Lung (tissue), 12 donors: ENCODE data around the gene TMEM244. TPM values are rescaled to one million over a fixed set of nuclear protein-coding genes. Genes with fewer than 3 reads are reported as not detected.

Experiments used
- ATAC-seq: fragments of 200-7000 bp; cut with Tn5 transposase; one replicate; pipeline ENCODE4 v1.9.1; 2020; ENCODE audit warnings: moderate number of reproducible peaks; ENCODE audit not compliant: insufficient read depth, low FRiP score
- DNase-seq, 3 donors: peaks; one replicate each; pipeline ENCODE4 v3.0.0-alpha.2; 2013 to 2017
- H3K27ac ChIP-seq, 2 donors: one replicate each; pipeline ENCODE4 v1.5.1; 2013; ENCODE audit warnings: mild to moderate bottlenecking in 2 of 2, moderate library complexity in 2 of 2, control low read depth in 1 of 2, inconsistent platforms in 1 of 2, low read depth in 1 of 2, low read length in 1 of 2
- H3K27me3 ChIP-seq, 3 donors: one replicate each; pipeline ENCODE4 v1.5.1; 2013; ENCODE audit warnings: low read length in 2 of 3; ENCODE audit not compliant: control insufficient read depth in 3 of 3, insufficient read depth in 3 of 3
- H3K36me3 ChIP-seq, 4 donors: one replicate each; pipeline ENCODE4 v1.5.1; 2013; ENCODE audit warnings: low read length in 4 of 4, mild to moderate bottlenecking in 1 of 4, moderate library complexity in 1 of 4; ENCODE audit not compliant: control insufficient read depth in 4 of 4, insufficient read depth in 4 of 4
- H3K4me1 ChIP-seq, 5 donors: one replicate each; pipeline ENCODE4 v1.5.1; 2013; ENCODE audit warnings: low read length in 5 of 5, mild to moderate bottlenecking in 2 of 5, moderate library complexity in 1 of 5; ENCODE audit not compliant: control insufficient read depth in 5 of 5, insufficient read depth in 5 of 5
- H3K4me3 ChIP-seq: one replicate; pipeline ENCODE4 v1.5.1; 2013; ENCODE audit warnings: mild to moderate bottlenecking, control low read depth, moderate library complexity
- H3K9ac ChIP-seq, 2 donors: one replicate each; pipeline ENCODE4 v1.5.1; 2013; ENCODE audit warnings: low read length in 2 of 2, control low read depth in 1 of 2; ENCODE audit not compliant: insufficient read depth in 1 of 2
- H3K9me3 ChIP-seq, 4 donors: one replicate each; pipeline ENCODE4 v1.5.1; 2013; ENCODE audit warnings: low read length in 3 of 4, mild to moderate bottlenecking in 1 of 4, moderate library complexity in 1 of 4; ENCODE audit not compliant: control insufficient read depth in 4 of 4, insufficient read depth in 3 of 4
- WGBS, 2 donors: extraction: QIAGEN DNeasy Blood & Tissue Kit; methylation state at CpG; one replicate each; pipeline ENCODE4 v1.1.7; 2013; 5-methylcytosine and 5-hydroxymethylcytosine counted together
- polyA plus RNA-seq, 2 donors: library from polyadenylated mRNA; stranded (reverse); fragments of 200-250 nt; gene quantifications; one replicate each; pipeline ENCODE4 v1.2.1, GENCODE V29; 2013
- total RNA-seq, 2 donors: library from RNA; depleted of rRNA in 1 of 2; stranded (reverse); fragments of >200 nt in 1 of 2; gene quantifications; one replicate each; pipeline ENCODE4 v1.2.1, GENCODE V29; 2014 to 2021
- TF ChIP-seq, protein P1 (sequence below): IDR thresholded peaks from 2 replicates; pipeline ENCODE4 v1.5.1; 2012; ENCODE audit warnings: mild to moderate bottlenecking; ENCODE audit errors: control extremely low read depth, extremely low read depth
- donor health status: control.
- donor health status: control.
- donor health status: Bipolar disorder and iron deficiency.
- donor health status: healthy.
- donor health status: DM: yes; HTN: yes; CAD: no.

Gene TMEM244
- total and polyA plus RNA-seq, 4 donors: not detected

DNA sequence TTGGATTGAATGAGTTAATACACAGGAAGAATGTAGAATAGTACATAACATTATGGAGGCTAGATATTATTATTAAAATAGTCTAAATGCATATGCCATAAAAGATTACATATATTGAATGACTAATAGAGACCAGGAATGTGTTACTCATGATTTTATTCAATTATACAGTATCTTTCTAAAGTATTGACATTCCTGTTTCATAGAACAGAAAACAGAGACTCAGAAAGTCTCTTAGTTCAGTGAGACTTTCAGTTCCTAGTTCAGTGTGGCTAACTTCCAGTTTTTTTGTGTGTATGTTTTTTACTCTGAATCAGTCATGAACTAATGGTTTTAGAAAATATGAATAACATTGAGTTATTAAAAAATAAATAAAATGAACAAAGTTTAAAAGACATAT is 34.6 kb upstream of the TMEM244 start:
- Histone ChIP-seq H3K9ac (no peak overlapping the region), H3K9me3 (no peaks in the 10 kb centered on the region), H3K4me1 (no peaks in the 10 kb centered on the region), H3K27me3 (no peaks in the 10 kb centered on the region), H3K36me3 (no peaks in the 10 kb centered on the region), H3K27ac (no peak overlapping the region), H3K4me3 (no peak overlapping the region)
- TF ChIP-seq, protein P1, sequence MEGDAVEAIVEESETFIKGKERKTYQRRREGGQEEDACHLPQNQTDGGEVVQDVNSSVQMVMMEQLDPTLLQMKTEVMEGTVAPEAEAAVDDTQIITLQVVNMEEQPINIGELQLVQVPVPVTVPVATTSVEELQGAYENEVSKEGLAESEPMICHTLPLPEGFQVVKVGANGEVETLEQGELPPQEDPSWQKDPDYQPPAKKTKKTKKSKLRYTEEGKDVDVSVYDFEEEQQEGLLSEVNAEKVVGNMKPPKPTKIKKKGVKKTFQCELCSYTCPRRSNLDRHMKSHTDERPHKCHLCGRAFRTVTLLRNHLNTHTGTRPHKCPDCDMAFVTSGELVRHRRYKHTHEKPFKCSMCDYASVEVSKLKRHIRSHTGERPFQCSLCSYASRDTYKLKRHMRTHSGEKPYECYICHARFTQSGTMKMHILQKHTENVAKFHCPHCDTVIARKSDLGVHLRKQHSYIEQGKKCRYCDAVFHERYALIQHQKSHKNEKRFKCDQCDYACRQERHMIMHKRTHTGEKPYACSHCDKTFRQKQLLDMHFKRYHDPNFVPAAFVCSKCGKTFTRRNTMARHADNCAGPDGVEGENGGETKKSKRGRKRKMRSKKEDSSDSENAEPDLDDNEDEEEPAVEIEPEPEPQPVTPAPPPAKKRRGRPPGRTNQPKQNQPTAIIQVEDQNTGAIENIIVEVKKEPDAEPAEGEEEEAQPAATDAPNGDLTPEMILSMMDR: no peak
- no peak for DNase-seq
- no peak for ATAC-seq

DNA sequence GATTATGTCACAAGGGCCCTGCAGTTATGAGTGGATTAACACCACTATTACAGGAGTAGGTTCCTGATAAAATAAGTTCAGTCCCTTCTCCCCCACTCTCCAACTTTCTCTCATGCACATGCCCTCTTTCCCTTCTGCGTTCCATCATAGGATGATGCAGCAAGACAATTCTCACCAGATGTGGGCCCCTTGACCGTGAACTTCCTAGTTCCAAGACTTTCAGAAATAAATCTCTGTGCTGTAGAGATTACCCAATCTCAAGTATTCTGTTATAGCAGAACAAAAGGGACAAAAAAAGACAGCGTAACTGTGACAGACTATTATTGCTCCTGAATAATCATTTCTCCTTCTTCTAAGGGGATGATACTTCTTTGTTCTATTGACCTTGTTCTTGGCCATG is 33.8 kb upstream of the TMEM244 start:
- H3K4me1 ChIP-seq: no peaks in the 10 kb centered on the region
- ATAC-seq: no peak

DNA sequence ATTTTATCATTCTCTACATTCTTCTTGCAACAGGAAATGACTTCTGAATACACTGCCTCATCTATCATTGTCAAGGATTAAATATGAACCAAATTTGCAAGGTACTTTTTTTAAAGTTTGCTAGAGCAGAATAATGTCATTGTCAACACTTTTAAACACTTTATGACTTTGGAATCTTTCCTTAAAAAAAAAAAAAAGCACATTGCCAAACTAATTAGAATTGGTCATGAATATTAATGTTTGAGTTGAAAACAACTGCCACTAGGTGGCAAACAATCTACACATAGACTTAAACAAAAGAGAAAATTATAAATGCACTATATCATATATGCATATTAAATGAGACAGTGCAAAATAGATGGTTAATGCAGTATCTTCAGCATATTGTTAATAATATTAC is 32.5 kb upstream of the TMEM244 start:
- ATAC-seq (no peak), DNase-seq (peak in 2 of 3 donors; percentile 36 to 54)

More for the DNA sequence above, 33.8 kb upstream of the TMEM244 start:
- H3K27me3 ChIP-seq: no peaks in the 10 kb centered on the region
- TF ChIP-seq, protein P1: no peak
- no peaks in the 10 kb centered on the region for H3K36me3 ChIP-seq
- H3K9me3 ChIP-seq: no peaks in the 10 kb centered on the region
- H3K9ac ChIP-seq: no peak overlapping the region
- no peak overlapping the region for H3K27ac ChIP-seq
- no peak overlapping the region for H3K4me3 ChIP-seq
- WGBS, 2 donors: 46 to 67% methylated on average over 3 of the region's 3 CpGs
- DNase-seq: no peak

DNA sequence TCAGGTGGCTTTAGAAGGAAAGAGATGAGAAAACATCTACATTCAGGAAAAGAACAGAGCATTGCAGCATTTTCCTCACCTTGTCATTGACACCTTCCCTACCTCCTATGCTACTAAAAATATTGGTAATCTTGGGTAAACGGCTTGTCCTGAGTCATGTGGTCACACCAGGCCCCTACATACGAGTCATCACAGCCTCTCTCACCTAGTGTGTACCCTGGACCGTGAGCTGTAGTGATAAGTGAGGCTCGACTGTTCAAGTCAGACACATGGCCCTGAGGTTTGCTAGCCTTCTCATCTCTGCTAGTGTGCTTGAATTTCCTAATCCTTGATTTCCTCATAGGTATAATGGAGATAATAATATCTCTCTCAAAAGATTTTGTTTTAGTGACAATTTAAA is 29.6 kb upstream of the TMEM244 start:
- H3K4me3 ChIP-seq: no peak overlapping the region
- no peak for DNase-seq
- no peaks in the 10 kb centered on the region for H3K36me3 ChIP-seq
- 75% methylated on average over 4 of the region's 4 CpGs for whole genome bisulfite sequencing, 2 donors
- no peaks in the 10 kb centered on the region for H3K4me1 ChIP-seq
- no peak overlapping the region for H3K9ac ChIP-seq
- ATAC-seq: no peak
- TF ChIP-seq, protein P1: no peak
- H3K27me3 ChIP-seq: no peaks in the 10 kb centered on the region
- H3K27ac ChIP-seq: no peak overlapping the region
- H3K9me3 ChIP-seq: no peaks in the 10 kb centered on the region

More for the DNA sequence above, 32.5 kb upstream of the TMEM244 start:
- Histone ChIP-seq H3K9ac (no peak overlapping the region), H3K36me3 (no peaks in the 10 kb centered on the region), H3K9me3 (no peaks in the 10 kb centered on the region), H3K27me3 (no peaks in the 10 kb centered on the region), H3K27ac (no peak overlapping the region), H3K4me1 (no peaks in the 10 kb centered on the region), H3K4me3 (no peak overlapping the region)
- TF ChIP-seq, protein P1: peak; percentile 7
